Measurements from ENCODE around the gene OPN4.

The OPN4 gene

GRCh38 chr10:86699125-86699524 is 44.8 kb downstream of the OPN4 start:
- no peak for DNase-seq (ENCODE audit: low read depth in 3 of 3, low spot score in 1 of 3)

GRCh38 chr10:86699541-86699940 is 45.2 kb downstream of the OPN4 start:
- no peak for DNase-seq (ENCODE audit: low read depth in 3 of 3, low spot score in 1 of 3)

GRCh38 chr10:86699991-86700840 is 45.9 kb downstream of the OPN4 start:
- no peak for DNase-seq (ENCODE audit: low read depth in 3 of 3, low spot score in 1 of 3)

GRCh38 chr10:86700851-86701617 is 46.7 kb downstream of the OPN4 start:
- DNase-seq (ENCODE audit: low read depth in 3 of 3, low spot score in 1 of 3): no peak

- DNase-seq (ENCODE audit: low read depth in 3 of 3, low spot score in 1 of 3): no peak
Observed at GRCh38 chr10:86703176-86703575, 48.8 kb downstream of the OPN4 start.

GRCh38 chr10:86705139-86705538 is 50.8 kb downstream of the OPN4 start:
- no peak for DNase-seq (ENCODE audit: low read depth in 3 of 3, low spot score in 1 of 3)

- DNase-seq (ENCODE audit: low read depth in 3 of 3, low spot score in 1 of 3): no peak
Observed at GRCh38 chr10:86705905-86706304, 51.6 kb downstream of the OPN4 start.

GRCh38 chr10:86706401-86706841 is 52.1 kb downstream of the OPN4 start:
- no peak for DNase-seq (ENCODE audit: low read depth in 3 of 3, low spot score in 1 of 3)

- no peak for DNase-seq (ENCODE audit: low read depth in 3 of 3, low spot score in 1 of 3)
Observed at GRCh38 chr10:86706977-86707376, 52.6 kb downstream of the OPN4 start.

- DNase-seq (ENCODE audit: low read depth in 3 of 3, low spot score in 1 of 3): no peak
Observed at GRCh38 chr10:86707505-86707904, 53.2 kb downstream of the OPN4 start.

- DNase-seq (ENCODE audit: low read depth in 3 of 3, low spot score in 1 of 3): no peak
Observed at GRCh38 chr10:86708068-86708782, 53.9 kb downstream of the OPN4 start.

GRCh38 chr10:86708783-86709380 is 54.5 kb downstream of the OPN4 start:
- DNase-seq (ENCODE audit: low read depth in 3 of 3, low spot score in 1 of 3): no peak

GRCh38 chr10:86709396-86710185 is 55.2 kb downstream of the OPN4 start:
- no peak for DNase-seq (ENCODE audit: low read depth in 3 of 3, low spot score in 1 of 3)

- peak; percentile 43 to 79 (median 66) for DNase-seq (ENCODE audit: low read depth in 3 of 3, low spot score in 1 of 3)
Observed at GRCh38 chr10:86710987-86711512, 56.7 kb downstream of the OPN4 start.

GRCh38 chr10:86711513-86712316 is 57.4 kb downstream of the OPN4 start:
- DNase-seq (ENCODE audit: low read depth in 3 of 3, low spot score in 1 of 3): peak in 1 of 3 donors; percentile 38

GRCh38 chr10:86712317-86712707 is 58.0 kb downstream of the OPN4 start:
- DNase-seq (ENCODE audit: low read depth in 3 of 3, low spot score in 1 of 3): no peak

GRCh38 chr10:86715156-86715795 is 60.9 kb downstream of the OPN4 start:
- DNase-seq (ENCODE audit: low read depth in 3 of 3, low spot score in 1 of 3): no peak

- DNase-seq (ENCODE audit: low read depth in 3 of 3, low spot score in 1 of 3): no peak
Observed at GRCh38 chr10:86715836-86716235, 61.5 kb downstream of the OPN4 start.
